LoVo (cell line): ENCODE results near the gene RETN.

Experiments used
- DNase-seq: peaks from one replicate; pipeline ENCODE4 v3.0.0-alpha.2; 2016; ENCODE audit warnings: low spot score

Gene RETN

DNA sequence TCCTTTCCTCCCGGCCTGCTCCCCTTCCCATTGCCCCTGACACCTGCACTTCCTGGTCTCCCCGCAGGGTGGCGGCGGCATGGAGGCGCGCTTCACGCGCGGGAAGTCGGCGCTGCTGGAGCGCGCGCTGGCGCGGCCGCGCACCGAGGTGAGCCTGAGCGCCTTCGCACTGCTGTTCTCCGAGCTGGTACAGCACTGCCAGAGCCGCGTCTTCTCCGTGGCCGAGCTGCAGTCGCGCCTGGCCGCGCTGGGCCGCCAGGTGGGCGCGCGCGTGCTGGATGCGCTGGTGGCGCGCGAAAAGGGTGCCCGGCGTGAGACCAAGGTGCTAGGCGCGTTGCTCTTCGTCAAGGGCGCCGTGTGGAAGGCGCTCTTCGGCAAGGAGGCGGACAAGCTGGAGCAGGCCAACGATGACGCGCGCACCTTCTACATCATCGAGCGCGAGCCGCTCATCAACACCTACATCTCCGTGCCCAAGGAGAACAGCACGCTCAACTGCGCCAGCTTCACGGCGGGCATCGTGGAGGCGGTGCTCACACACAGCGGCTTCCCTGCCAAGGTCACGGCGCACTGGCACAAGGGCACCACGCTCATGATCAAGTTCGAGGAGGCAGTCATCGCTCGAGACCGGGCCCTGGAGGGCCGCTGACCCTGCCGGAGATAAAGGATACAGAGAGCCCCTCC, 13.5 kb downstream of the RETN start:
- DNase-seq = no peak

DNA sequence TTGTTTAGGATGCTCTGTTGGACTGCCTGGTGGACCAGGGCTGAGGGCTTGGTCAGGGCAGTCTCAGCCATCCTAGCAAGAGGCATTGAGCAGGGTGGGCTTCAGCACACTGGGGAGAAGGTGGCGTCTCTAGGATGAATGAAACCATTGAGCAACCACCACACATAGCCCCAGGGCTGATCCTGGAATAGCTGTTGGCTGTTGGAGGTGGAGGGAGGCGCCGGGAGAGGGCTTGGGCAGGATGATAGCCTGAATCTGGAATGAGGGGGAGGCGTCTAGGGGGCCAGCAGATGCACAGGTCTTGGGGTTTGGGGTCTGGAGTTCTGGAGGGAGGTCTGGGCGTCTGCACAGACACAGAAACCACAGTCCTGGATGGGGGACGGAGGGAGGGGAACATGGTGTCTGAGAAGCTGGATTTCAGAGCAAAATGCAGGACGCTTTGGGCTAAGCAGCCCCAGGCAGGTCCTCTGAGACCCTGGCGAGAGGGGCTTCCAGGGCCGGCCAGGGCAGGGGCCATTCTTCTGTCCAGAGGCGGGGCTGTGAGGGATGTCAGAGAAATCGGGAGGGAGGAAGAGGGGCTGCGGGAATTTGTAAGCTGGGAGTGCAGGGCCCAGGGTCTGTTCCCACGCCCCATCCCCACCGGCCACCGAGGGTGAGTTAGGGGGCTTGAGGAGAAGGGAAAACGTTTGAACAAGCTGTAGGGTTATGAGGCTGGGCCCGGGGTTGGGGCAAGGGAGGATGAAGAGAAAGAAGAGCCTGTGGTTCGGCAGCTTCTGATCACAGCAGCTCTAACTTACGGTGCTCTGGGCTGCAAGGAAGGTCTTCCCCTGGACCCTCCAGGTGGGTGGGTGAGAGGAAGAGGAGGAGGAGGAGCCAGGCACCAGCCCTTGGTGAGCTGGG, 16.9 kb downstream of the RETN start:
- DNase-seq = no peak

DNA sequence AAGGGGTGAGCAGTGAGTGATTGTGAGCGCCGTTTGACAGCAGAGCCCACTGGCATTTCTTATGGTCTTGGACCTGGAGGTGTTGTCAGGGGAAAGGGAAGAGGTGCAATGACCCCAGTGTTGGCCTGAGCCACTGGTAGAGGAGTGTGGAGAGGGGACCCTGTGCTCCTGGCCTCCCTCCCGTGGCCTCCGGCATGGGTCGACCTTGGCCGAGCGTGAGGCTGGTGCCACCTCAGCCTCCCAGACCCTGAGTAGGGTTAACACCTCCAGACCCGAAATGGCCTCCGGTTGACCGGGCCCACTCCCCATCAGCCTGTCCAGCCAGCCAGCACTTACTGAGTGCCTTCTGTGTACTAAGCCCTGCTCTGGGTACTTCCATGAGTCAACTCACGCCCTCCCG, 18.3 kb downstream of the RETN start:
- no peak for DNase-seq

DNA sequence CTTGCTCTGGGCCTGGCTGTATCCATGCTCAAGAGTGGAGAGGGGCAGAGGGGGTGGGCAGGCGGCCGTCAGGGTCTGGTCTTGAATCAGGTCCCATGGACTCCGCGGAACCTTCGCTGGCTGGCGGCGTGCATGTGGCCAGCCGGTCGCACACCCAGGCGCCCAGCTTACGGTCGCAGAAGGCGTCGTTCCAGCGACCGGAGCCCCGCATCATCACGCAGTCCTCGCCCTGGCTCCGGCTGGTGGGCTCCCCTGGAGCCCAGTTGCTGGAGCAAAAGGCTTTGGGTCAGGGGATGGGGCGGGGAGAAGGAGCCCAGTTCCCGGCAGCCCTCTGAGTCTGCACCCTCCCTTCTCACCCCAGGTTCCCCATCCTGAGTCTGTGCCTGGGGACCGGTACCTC, 20.3 kb downstream of the RETN start:
- no peak for DNase-seq

DNA sequence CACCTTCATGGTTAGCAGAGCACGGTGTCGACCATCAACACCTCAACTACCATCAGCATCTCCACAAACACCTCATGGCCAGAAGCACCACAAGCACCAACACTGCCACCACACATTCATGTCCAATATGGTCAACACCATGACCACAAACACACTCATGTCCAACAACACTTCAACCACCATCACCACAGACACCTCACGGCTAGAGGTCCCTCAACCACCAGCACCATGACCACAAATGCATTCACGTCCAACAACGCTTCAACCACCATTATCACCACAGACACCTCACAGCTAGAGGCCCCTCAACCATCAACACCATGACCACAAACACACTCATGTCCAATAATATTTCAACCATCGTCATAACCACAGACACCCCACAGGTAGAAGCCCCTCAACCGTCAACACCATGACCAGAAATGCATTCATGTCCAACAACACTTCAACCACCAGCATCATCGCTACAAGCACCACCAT, 22.0 kb downstream of the RETN start:
- DNase-seq = no peak

DNA sequence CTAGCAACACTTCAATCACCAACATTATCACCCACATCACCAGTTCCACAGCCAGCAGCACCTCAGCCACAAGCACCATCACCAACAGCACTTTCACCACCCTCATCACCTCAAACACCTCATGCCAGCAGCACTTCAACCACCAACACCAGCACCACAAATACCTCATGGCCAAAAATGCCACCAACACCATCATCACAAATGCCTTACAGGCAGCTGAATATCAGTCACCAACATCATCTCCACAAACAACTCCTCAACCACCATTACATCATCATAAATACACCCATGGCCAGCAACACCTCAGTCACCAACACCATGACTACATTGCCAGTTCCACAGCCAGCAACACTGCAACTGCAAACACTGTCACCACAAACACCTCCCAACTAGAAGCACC, 22.6 kb downstream of the RETN start:
- no peak for DNase-seq

DNA sequence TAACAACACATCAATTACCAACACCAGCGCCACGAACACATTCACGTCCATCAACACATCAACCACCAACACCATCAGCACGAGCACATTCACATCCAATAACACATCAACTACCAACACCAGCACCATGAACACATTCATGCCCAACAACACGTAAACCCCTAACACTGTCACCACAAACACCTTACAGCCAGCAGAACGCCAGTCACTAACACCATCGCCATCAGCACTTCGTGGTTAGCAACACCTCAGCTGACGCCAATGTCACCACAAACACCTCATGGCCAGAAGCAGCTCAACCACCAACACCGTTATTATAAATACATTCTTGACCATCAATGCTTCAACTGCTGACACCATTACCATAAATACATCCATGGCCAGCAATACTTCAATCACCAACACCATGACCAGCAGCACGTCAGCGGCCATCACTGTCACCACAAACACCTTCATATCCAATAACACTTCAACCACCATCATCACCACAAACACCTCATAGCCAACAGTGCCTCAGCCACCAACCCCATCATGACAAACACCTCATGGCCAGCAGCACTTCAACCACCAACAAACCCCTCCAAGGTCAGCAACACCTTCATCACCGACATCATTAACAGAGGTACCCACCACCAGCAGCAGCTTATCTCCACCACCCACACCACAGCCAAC, 23.7 kb downstream of the RETN start:
- DNase-seq = no peak

DNA sequence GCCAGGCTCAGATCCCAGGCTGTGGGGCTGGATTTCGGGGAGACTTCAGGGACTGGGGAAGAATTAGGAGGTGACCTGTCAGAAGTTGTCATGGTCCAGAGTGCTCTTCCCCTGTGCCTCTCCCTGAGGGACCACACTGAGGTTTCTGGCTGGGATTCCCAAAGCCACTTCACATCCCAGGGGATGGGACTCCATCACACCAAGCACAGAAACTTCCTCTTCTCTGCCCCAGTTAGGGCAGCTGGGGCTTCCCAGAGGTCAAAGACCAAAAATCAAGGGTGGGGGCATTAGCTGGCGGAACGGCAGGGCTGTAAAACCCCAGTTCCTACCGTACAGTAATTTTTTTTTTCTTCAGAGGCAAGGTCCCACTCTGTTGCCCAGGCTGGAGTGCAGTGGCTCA, 25.6 kb downstream of the RETN start:
- no peak for DNase-seq

DNA sequence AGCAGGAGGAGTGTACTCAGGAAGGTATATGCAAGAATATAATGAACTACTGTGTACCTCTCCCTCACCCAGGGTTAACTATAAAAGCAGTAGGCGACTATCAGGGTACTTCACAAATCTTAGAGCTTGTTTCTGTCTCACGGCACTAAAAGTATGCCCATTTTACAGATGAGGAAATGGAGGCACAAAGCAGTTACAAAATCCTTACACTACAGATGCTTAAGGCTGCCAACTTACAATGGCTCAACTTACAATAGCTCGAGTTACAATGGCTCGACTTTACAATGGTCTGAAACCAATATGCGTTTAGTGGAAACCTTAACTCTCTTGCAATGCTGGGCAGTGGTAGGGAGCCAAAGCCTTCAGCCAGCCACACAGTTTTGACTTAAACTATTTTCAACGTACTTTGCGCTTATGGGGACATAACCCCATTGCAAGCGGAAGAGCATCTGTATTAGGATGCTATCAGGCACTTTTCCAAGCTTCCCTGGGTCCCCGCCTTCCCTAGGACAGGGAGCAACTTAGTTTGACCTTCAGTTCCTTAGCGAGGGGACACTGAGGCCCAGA, 29.0 kb downstream of the RETN start:
- DNase-seq = no peak

DNA sequence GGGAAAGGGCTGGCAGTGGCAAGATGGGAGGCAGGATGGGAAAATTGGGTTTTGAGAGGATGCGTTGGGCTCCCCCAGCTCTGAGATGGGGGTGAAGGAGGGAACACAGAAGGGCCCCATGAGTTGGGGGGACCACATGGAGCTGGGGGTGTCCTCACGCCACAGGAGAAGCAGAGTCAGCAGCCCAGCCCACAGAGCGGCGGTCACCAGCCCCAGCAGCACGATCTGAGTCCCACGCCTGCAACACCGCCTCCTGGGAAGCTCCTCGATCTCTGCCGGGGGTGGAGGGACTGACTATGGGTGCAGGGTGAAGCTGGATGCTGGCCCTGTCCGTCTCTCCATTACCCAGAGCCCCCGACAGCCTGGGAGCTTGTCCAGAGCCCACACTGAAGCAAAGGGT, 29.7 kb downstream of the RETN start:
- no peak for DNase-seq

DNA sequence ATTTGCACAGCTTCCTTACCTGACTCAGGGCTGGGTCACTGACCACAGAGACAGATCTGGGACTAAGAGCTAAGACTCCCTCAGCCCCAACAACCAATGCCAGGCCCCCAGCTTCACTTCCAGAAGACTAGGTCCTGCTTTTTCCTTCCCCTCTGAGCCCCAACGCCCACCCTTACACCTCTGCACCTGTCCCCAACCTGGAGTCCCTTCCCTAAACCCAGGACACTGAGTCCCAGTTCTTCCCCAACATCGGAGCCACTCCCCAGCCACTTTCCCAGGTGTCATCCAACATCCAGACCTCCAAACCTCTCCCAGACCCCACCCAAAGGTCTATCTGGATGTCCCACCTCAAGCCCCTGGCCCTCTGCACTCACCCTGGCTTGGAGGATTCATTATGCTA, 30.2 kb downstream of the RETN start:
- no peak for DNase-seq

DNA sequence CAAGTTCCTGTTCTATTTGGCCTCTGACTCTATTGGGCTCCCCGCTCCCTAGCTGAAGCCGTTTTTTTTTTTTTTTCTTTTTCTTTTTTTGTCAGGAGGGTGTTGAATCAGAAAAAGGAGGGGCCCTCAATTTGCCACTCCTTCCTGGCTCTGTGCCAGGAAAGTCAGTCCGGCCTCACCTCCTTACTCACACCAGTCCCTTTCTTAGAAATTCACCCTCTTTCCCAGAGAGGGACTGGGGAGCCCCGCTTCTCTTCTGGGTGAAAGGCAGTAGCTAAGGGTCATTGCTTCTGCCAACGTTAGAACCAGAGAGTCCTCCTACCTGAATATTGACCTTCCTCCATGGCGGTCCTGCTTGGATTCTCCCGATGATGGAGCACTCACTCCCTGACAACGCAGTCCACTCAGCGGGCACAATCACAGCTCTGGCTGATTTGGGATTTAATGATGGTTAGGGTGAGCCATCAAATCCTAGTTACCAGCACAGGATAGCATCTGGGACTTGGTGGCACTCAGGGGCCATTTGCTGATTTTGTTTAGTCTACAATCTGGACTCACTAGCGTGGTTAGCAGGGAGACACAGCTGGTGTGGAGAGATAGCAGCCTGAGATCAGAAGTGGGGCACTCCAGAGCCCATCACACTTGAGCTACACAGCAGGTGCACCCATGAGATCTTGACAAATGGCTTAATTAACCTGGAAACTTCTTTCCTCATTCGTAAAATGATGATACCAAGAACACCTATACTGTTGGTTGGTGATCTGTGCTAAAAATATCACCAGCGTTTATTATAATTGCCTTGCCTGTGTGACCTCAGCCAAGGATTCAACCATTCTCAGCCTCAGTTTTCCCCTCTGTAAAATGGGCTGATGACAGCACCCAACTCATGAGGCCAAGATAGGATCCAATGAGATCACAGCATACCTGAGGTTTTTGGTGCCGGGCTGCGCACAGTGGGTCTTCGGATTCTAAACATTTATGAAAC, 30.9 kb downstream of the RETN start:
- peak; percentile 13 for DNase-seq

DNA sequence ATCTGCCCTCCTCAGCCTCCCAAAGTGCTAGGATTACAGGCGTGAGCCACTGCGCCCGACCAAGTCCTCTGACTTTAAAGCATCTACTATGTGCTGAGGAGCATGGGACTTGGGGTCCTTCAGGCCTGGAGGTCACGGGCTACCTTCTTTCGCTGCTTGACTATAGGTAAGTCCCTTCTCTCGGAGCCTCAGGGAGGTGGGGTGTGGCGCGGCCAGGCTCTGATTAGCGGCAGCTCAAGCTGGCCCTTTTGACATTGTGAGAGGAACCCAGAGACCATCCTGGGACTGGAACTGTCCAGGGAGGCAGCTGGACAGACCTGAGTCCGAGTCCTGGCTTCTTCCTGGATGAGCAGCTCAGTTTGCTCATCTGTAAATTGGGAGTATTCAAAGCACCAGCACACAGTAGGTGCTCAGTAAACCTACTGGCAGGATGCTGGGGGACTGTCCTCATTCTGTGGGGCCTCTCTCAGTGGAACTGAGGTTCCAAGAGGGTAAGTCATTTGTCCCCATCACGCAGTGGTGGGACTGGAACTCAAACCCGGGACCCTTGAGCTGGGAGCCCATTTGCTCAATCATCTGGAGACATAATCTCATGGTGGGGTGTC, 32.3 kb downstream of the RETN start:
- DNase-seq = no peak

DNA sequence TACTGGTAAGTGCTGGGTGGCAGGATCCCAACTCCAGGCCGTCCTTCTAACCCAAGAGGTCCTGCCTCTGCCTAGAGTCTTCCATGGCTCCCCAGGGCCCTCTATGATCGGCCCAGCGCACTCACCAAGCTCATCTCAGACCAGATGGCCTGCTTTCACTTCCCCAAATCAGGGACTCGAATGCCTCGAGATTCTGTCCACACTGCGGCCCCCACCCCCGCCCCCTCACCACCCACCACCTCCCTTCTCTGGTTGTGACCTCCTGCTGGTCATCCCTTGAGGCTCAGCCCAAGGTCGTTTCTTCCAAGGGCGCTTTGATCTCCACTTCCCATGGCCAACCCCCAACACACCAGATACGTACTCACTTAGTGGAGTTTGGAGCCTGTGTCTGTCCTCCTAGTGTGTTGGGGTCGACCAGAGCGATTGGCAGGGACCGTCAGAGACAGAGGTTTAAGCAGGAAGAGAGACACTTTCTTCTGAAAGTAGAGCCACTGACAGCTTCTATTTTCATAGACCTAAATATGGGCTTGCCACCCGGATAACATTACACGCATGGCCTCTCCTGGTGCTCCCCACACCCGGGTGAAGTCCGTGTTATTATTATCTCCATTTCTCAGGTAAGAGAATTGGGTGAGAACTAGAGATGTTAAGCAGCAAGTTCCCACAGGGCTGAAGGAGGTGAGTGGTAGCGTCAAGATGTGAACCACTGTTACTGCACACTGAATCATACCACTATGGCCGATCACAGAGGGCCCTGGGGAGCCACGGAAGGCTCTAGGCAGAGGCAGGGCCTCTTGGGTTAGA, 33.0 kb downstream of the RETN start, which contains the start of gene FCER2:
FCER2 (minus strand) TSS at position 478 of the 804 bp plus-strand sequence. CDS start 2,371 bp downstream, outside the sequence.
- no peak for DNase-seq

DNA sequence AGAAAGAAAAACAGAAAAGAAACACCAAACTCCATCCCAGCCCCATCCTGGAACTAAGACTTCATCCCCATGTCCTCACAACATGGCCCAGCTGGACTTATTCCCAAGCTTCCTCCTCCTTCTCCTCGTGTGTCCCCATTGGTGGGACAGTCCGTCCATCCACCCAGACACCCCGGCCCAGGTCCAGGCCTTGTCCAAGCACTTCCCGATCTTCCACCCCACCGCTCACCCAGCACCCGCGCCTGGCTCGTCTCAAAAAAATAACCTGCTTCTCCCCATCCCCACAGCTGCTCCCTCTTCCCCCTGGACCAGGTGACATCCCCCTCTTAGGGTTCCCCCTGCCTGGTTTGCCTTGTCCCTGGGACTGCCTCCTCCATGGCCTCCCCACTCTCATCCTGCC, 34.5 kb downstream of the RETN start:
- DNase-seq = no peak

DNA sequence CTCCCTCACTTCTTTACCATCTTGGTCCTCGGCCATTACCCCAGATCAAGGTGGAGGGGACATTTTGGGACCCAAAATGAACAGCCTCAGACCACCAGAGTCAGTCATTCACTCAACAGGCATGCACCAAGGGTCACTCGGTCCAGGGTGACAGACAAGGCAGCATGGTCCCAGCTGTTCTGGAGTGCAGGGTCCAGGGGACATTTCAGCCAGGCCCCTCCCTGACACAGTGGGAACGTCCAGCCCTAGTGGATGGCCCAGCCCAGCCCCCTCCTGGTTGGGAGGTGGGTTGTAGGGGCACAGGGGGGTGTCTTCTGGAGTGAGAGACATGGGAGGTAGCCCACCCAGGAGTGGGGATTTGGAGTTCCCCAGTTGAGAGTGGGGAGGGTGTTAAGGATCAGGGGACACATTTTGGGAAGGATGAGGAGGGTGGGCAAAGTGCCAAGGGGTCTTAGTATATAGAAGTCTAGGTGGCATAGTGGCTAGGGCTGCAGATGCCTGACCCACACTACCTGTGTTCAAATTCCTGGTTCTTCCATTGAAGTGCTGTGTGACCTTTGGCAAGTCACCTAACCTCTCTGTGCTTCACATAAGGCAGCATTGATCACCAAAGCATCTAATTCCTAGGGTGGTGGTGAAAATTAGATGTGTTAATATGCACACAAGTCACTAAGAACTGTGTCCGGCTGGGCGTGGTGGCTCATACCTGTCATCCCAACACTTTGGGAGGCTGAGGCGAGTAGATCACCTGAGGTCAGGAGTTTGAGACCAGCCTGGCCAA, 35.6 kb downstream of the RETN start:
- no peak for DNase-seq

DNA sequence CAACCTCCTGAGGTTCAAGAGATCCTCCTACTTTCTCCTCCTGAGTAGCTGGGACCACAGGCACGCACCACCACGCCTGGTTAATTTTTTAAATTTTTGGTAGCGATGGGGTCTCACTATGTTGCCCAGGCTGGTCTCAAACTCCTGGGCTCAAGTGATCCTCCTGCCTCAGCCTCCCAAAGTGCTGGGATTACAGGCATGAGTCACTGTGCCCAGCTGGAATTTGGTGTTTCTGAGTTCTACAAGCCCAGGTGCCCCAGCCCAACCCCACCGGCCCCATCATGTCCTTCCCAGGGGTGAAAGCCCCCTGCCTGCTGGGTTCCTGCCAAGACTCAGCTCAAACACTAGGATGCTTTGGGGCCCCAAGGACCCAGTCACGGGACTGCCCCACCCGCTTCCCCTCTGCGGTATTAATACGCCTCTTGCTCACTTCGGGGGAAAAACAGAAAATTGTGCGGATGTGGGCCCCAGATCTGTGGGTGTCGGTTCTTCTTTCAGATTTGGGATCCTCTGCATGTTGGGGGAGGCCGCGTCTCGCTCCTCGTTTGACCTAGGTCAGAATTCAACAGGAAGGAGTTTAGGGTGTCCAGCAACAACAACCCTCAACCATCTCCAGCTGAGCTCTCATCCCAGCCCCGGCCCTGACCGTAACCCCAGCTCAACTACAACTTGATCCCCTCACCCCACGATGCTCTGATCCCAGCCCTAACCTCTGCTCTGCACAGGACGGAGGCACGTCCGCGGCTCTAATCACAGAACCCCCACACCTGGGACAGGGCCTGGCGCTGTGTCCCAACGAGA, 36.7 kb downstream of the RETN start:
- no peak for DNase-seq
